ENCODE data around the gene ALDH1L1.

- TF ChIP-seq POLR2AphosphoS5 (IDR thresholded peaks at IDR 0.05) (no peak), CTCF (IDR thresholded peaks at IDR 0.05) (no peak)
These were observed 97.3 kb downstream of the ALDH1L1 start for GRCh38 chr3:126083138-126083445.
